GM23248 (cell line): Measurements from ENCODE around the gene AGER. TPM values are rescaled to one million over a fixed set of nuclear protein-coding genes. Genes with fewer than 3 reads are reported as not detected.
A peak's percentile ranks its signal among the peaks of the same experiment; 100 is the strongest.

ENCODE experiments used
- DNase-seq: peaks from one replicate; pipeline ENCODE4 v3.0.0-alpha.2; 2015
- H2AFZ ChIP-seq: fragments of 200-600 bp; sonication (generic); 2 replicates; pipeline ENCODE4 v1.6.1; 2016; ENCODE audit warnings: antibody characterized with exemption
- H3F3A ChIP-seq: fragments of 200-600 bp; sonication (generic); 2 replicates; pipeline ENCODE4 v1.6.1; 2016; ENCODE audit warnings: mild to moderate bottlenecking, antibody characterized with exemption, mixed run types; ENCODE audit not compliant: insufficient read depth
- H3K27ac ChIP-seq: fragments of 200-600 bp; sonication (generic); 2 replicates; pipeline ENCODE4 v1.5.1; 2016; ENCODE audit warnings: mild to moderate bottlenecking
- H3K27me3 ChIP-seq: fragments of 200-600 bp; sonication (generic); replicated peaks from 2 replicates; pipeline ENCODE4 v1.6.1; 2016; ENCODE audit warnings: mild to moderate bottlenecking; ENCODE audit not compliant: insufficient read depth
- H3K36me3 ChIP-seq: fragments of 200-600 bp; sonication (generic); 2 replicates; pipeline ENCODE4 v1.6.1; 2016; ENCODE audit warnings: low read depth, mild to moderate bottlenecking
- H3K4me1 ChIP-seq: fragments of 200-600 bp; sonication (generic); 2 replicates; pipeline ENCODE4 v1.6.1; 2016; ENCODE audit warnings: mild to moderate bottlenecking; ENCODE audit not compliant: insufficient read depth
- H3K4me2 ChIP-seq: fragments of 200-600 bp; sonication (generic); one replicate; pipeline ENCODE4 v1.6.1; 2016; ENCODE audit warnings: mild to moderate bottlenecking; ENCODE audit not compliant: unreplicated experiment
- H3K4me3 ChIP-seq: fragments of 200-600 bp; sonication (generic); 2 replicates; pipeline ENCODE4 v1.5.1; 2016; ENCODE audit warnings: mild to moderate bottlenecking
- H3K79me2 ChIP-seq: fragments of 200-600 bp; sonication (generic); 2 replicates; pipeline ENCODE4 v1.6.1; 2016; ENCODE audit warnings: mild to moderate bottlenecking; ENCODE audit not compliant: insufficient read depth
- H3K9ac ChIP-seq: fragments of 200-600 bp; sonication (generic); 2 replicates; pipeline ENCODE4 v1.6.1; 2016; ENCODE audit warnings: mild to moderate bottlenecking
- H3K9me2 ChIP-seq: fragments of 200-600 bp; sonication (generic); 2 replicates; pipeline ENCODE4 v1.6.1; 2016; ENCODE audit warnings: mixed run types, mild to moderate bottlenecking, moderate library complexity; ENCODE audit not compliant: insufficient read depth
- H3K9me3 ChIP-seq: fragments of 200-600 bp; sonication (generic); one replicate; pipeline ENCODE4 v1.6.1; 2017; ENCODE audit warnings: low read depth
- H4K20me1 ChIP-seq: fragments of 200-600 bp; sonication (generic); 2 replicates; pipeline ENCODE4 v1.6.0; 2016; ENCODE audit not compliant: insufficient read depth
- EZH2 ChIP-seq: fragments of 200-600 bp; sonication (generic); IDR thresholded peaks from 2 replicates; pipeline ENCODE4 v1.6.1; 2018; ENCODE audit warnings: antibody characterized with exemption, mild to moderate bottlenecking; ENCODE audit not compliant: insufficient read depth, poor library complexity, severe bottlenecking
- EZH2phosphoT487 ChIP-seq: fragments of 200-600 bp; sonication (generic); IDR thresholded peaks from 2 replicates; pipeline ENCODE4 v1.6.1; 2018; ENCODE audit warnings: antibody characterized with exemption, moderate library complexity, mild to moderate bottlenecking, low read depth; ENCODE audit not compliant: insufficient read depth
- WGBS, 2 experiments: methylation state at CpG; one replicate each; pipeline ENCODE4 v1.1.6; 2015 to 2017; ENCODE audit warnings: low lambda C conversion rate in 2 of 2, low coverage in 1 of 2; ENCODE audit errors: missing lambda C conversion rate in 2 of 2; 5-methylcytosine and 5-hydroxymethylcytosine counted together
- in situ Hi-C: fragments of 300-500 bp; cut with MboI; formaldehyde crosslinking; loops from 2 replicates; pipeline ENCODE4 v1.15.0; 2020
- polyA plus RNA-seq: library from polyadenylated mRNA; unstranded; fragments of >200 nt; fragmentation: Nextera tagmentation; extraction: Ambion mirVana; gene quantifications from 2 replicates; pipeline ENCODE4 v1.2.1, GENCODE V29; 2016
- total RNA-seq: library from RNA; depleted of rRNA; stranded (reverse); fragments of >200 nt; shearing (Covaris generic); gene quantifications from 2 replicates; pipeline ENCODE4 v1.2.3, GENCODE V29; 2014

AGER gene
- total and polyA plus RNA-seq, 2 experiments from 2014 or later, result 0.22 to 1.4 TPM

DNA sequence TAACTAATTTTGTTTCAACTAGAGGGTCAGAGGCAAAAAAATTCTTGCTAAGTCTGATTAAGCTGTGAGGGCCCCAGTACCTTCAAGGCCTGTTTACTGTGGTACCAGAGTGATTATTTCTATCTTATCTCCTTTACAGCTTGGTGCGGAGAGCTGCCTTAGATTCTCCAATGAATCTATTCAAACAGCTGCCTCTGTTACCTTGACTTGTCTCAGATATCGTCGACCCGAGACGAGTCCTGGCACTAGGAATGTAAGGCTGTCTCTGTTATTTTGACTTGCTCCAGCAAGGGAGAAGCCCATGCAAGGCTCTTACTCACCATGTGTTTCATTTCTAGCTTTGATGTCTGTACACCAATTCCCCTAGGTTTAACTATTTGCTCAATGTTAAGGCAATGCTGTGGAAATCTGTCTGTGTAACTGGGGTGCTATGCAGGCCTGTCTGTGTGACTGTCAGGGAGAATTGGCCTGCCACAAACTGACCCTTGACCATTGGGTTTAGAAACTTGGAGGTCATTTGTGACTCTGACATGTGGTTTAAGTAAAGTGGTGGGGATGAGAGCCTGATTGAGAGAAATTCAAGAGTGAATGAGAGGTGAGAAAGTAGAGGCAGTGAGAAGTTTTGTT is 43.5 kb downstream of the AGER start:
- WGBS, 2 experiments, result 75 to 84% methylated on average over 5 of the region's 5 CpGs
- H3K4me3 ChIP-seq, result no peak overlapping the region
- no peaks in the 10 kb centered on the region for H3K9me2 ChIP-seq
- no peak for DNase-seq
- TF ChIP-seq EZH2 (no peak), EZH2phosphoT487 (no peak)
- no peaks in the 10 kb centered on the region for H3K9me3 ChIP-seq
- no peaks in the 10 kb centered on the region for H3F3A ChIP-seq
- H4K20me1 ChIP-seq, result no peaks in the 10 kb centered on the region
- no peak overlapping the region for H3K9ac ChIP-seq
- in situ Hi-C loops, result no loop called here
- H2AFZ ChIP-seq, result no peak overlapping the region
- no peaks in the 10 kb centered on the region for H3K4me1 ChIP-seq
- H3K79me2 ChIP-seq, result no peaks in the 10 kb centered on the region
- no peaks in the 10 kb centered on the region for H3K27me3 ChIP-seq
- H3K36me3 ChIP-seq, result no peaks in the 10 kb centered on the region
- no peak overlapping the region for H3K4me2 ChIP-seq
- no peak overlapping the region for H3K27ac ChIP-seq

DNA sequence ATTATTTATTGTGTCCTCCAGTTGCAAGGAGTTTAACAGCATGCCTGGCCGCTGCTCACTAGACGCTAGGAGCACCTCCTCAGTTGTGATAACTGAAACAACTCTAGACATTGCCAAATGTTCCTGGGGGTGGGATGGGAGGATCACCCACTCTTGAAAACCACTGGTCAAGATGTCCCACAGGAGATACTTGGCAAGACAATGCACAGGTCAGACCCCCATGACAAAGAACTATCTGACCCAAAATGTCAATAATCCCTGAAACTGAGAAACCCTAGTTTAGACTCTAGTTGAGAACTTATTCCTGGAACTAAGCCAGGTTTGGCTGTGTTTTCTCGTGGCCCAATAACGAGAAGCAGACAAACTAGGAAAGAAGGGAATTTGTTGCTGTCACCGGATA is 44.5 kb downstream of the AGER start:
- Histone ChIP-seq H3K79me2 (no peaks in the 10 kb centered on the region), H3K4me3 (no peak overlapping the region), H3K27me3 (no peaks in the 10 kb centered on the region), H3K4me1 (no peaks in the 10 kb centered on the region), H3K9me2 (no peaks in the 10 kb centered on the region), H3F3A (no peaks in the 10 kb centered on the region), H2AFZ (no peak overlapping the region), H3K27ac (no peak overlapping the region), H3K9me3 (no peaks in the 10 kb centered on the region), H3K9ac (no peak overlapping the region), H4K20me1 (no peaks in the 10 kb centered on the region), H3K36me3 (no peaks in the 10 kb centered on the region), H3K4me2 (no peak overlapping the region)
- WGBS, 2 experiments, result 39 to 43% methylated on average over 5 of the region's 5 CpGs
- no peak for DNase-seq
- in situ Hi-C loops, result no loop called here
- no peak for TF ChIP-seq EZH2phosphoT487

- DNase-seq, result no peak
- no peaks in the 10 kb centered on the region for H3K27me3 ChIP-seq
- H2AFZ ChIP-seq, result no peak overlapping the region
- no peak overlapping the region for H3K9ac ChIP-seq
- in situ Hi-C loops, result no loop called here
- H3K4me2 ChIP-seq, result no peak overlapping the region
- H3K27ac ChIP-seq, result no peak overlapping the region
- no peaks in the 10 kb centered on the region for H3K9me2 ChIP-seq
- peaks cover 10% of the 10 kb centered on the region; the same call in 1 of the 2 replicates for H3K4me1 ChIP-seq
- no peak overlapping the region for H3K4me3 ChIP-seq
- no peak for TF ChIP-seq EZH2
- no peak for TF ChIP-seq EZH2phosphoT487
- H4K20me1 ChIP-seq, result no peaks in the 10 kb centered on the region
- H3K79me2 ChIP-seq, result no peaks in the 10 kb centered on the region
- no peaks in the 10 kb centered on the region for H3K9me3 ChIP-seq
- H3F3A ChIP-seq, result no peaks in the 10 kb centered on the region; the same call in 1 of the 2 replicates
- H3K36me3 ChIP-seq, result no peaks in the 10 kb centered on the region
Measured at GRCh38 chr6:32137454-32137853, 46.6 kb downstream of the AGER start.

DNA sequence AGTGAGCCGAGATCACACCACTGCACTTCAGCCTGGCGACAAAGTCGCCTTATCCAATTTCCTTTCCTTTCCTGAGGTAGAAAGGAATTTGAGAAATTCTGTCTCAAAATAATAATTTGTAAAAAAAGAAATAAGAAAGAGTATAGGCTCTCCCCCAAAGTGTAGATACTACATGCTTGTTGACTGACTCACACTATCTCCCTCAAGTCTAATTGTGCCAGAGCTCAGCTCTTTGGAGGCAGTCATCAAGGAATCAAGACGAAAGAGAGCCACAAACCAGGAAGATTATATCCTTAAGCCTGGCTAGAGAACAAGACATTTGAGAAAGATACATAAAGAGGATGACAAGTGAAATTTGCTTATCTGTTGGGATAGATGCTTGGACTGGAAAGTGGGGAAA is 50.3 kb downstream of the AGER start:
- Histone ChIP-seq H3K4me3 (no peak overlapping the region), H3K9ac (no peak overlapping the region)
- peak; percentile 61 for DNase-seq

GRCh38 chr6:32132110-32132509 is 51.9 kb downstream of the AGER start:
- Histone ChIP-seq H3K9me2 (no peaks in the 10 kb centered on the region), H4K20me1 (no peaks in the 10 kb centered on the region), H3K79me2 (peaks cover 23% of the 10 kb centered on the region), H3K27ac (no peak overlapping the region), H3K9ac (no peak overlapping the region), H3K9me3 (no peaks in the 10 kb centered on the region), H3K36me3 (no peaks in the 10 kb centered on the region), H3F3A (no peaks in the 10 kb centered on the region; the same call in 1 of the 2 replicates), H3K4me2 (no peak overlapping the region), H3K4me1 (peaks cover 24% of the 10 kb centered on the region; the same call in 1 of the 2 replicates), H3K27me3 (no peaks in the 10 kb centered on the region), H3K4me3 (no peak overlapping the region), H2AFZ (no peak overlapping the region)
- in situ Hi-C loops, result no loop called here
- no peak for DNase-seq
- TF ChIP-seq EZH2 (no peak), EZH2phosphoT487 (no peak)

More for the DNA sequence above, 50.3 kb downstream of the AGER start:
- H3K79me2 ChIP-seq, result peaks cover 11% of the 10 kb centered on the region
- H3K27ac ChIP-seq, result no peak overlapping the region
- H3K36me3 ChIP-seq, result no peaks in the 10 kb centered on the region
- H3F3A ChIP-seq, result no peaks in the 10 kb centered on the region; the same call in 1 of the 2 replicates
- peak overlapping the region; percentile 53 for H3K4me2 ChIP-seq
- no peaks in the 10 kb centered on the region for H3K27me3 ChIP-seq
- no peaks in the 10 kb centered on the region for H3K9me3 ChIP-seq
- 58 to 61% methylated on average over 4 of the region's 4 CpGs for WGBS, 2 experiments
- H2AFZ ChIP-seq, result peak overlapping the region; percentile 77
- no peaks in the 10 kb centered on the region for H4K20me1 ChIP-seq
- TF ChIP-seq EZH2 (no peak), EZH2phosphoT487 (no peak)
- in situ Hi-C loops, result no loop called here
- peaks cover 17% of the 10 kb centered on the region; the same call in 1 of the 2 replicates for H3K4me1 ChIP-seq
- H3K9me2 ChIP-seq, result no peaks in the 10 kb centered on the region
